WERI-Rb-1 (cell line): ENCODE data around the gene PCNT.
"Not testable (repeated sequence)": the region's sequence is repeated elsewhere in the genome, so short reads cannot be mapped to it uniquely, and the experiment has no call there.

Source experiments
- DNase-seq: peaks from one replicate; pipeline ENCODE4 v3.0.0-alpha.2; 2020
- H3K27ac ChIP-seq: fragments of 250-450 bp; sonication (Bioruptor Pico); 2 replicates; pipeline ENCODE4 v1.5.1; 2020; ENCODE audit warnings: mild to moderate bottlenecking, moderate library complexity
- H3K27me3 ChIP-seq: fragments of 250-450 bp; sonication (Bioruptor Pico); 2 replicates; pipeline ENCODE4 v1.5.1; 2021; ENCODE audit warnings: mild to moderate bottlenecking, low read depth, moderate library complexity; ENCODE audit not compliant: insufficient read depth, severe bottlenecking
- H3K36me3 ChIP-seq: fragments of 250-450 bp; sonication (Bioruptor Pico); 2 replicates; pipeline ENCODE4 v1.5.1; 2020; ENCODE audit warnings: mild to moderate bottlenecking, moderate library complexity
- H3K4me3 ChIP-seq: 2 replicates; pipeline ENCODE4 v1.5.1; 2011; ENCODE audit warnings: low read depth, mild to moderate bottlenecking, control low read depth, low read length
- H3K9me3 ChIP-seq: fragments of 250-450 bp; sonication (Bioruptor Pico); 2 replicates; pipeline ENCODE4 v1.5.1; 2021; ENCODE audit warnings: mild to moderate bottlenecking, moderate library complexity; ENCODE audit not compliant: severe bottlenecking
- CTCF ChIP-seq: IDR thresholded peaks from 2 replicates; pipeline ENCODE4 v1.5.1; 2011; ENCODE audit warnings: low read depth, mild to moderate bottlenecking, control low read depth, inconsistent platforms, low read length

Gene PCNT

GRCh38 chr21:46428286-46428685 lies 104.3 kb downstream of the PCNT start:
- H3K36me3 ChIP-seq: peaks cover 76% of the 10 kb centered on the region
- H3K27ac ChIP-seq: no peak overlapping the region
- TF ChIP-seq CTCF: no peak
- H3K9me3 ChIP-seq: no peaks in the 10 kb centered on the region
- H3K4me3 ChIP-seq: no peak overlapping the region
- DNase-seq: no peak
- H3K27me3 ChIP-seq: no peaks in the 10 kb centered on the region

GRCh38 chr21:46428987-46429710 lies 105.2 kb downstream of the PCNT start:
- Histone ChIP-seq H3K4me3 (no peak overlapping the region), H3K27me3 (no peaks in the 10 kb centered on the region), H3K27ac (no peak overlapping the region), H3K36me3 (peaks cover 82% of the 10 kb centered on the region), H3K9me3 (no peaks in the 10 kb centered on the region)
- no peak for TF ChIP-seq CTCF
- DNase-seq: no peak

- no peak overlapping the region for H3K4me3 ChIP-seq
- H3K9me3 ChIP-seq: no peaks in the 10 kb centered on the region
- no peaks in the 10 kb centered on the region for H3K27me3 ChIP-seq
- H3K27ac ChIP-seq: no peak overlapping the region
- DNase-seq: no peak
- peaks cover 91% of the 10 kb centered on the region for H3K36me3 ChIP-seq
- no peak for TF ChIP-seq CTCF
Observed at GRCh38 chr21:46429754-46430681, 106.1 kb downstream of the PCNT start.

GRCh38 chr21:46431448-46431847 lies 107.5 kb downstream of the PCNT start:
- Histone ChIP-seq H3K36me3 (peaks cover 94% of the 10 kb centered on the region), H3K27ac (no peak overlapping the region), H3K9me3 (no peaks in the 10 kb centered on the region), H3K4me3 (no peak overlapping the region), H3K27me3 (no peaks in the 10 kb centered on the region)
- DNase-seq: no peak
- no peak for TF ChIP-seq CTCF

GRCh38 chr21:46431884-46432488 lies 108.0 kb downstream of the PCNT start:
- Histone ChIP-seq H3K27me3 (no peaks in the 10 kb centered on the region), H3K36me3 (peaks cover 94% of the 10 kb centered on the region), H3K27ac (no peak overlapping the region), H3K9me3 (no peaks in the 10 kb centered on the region), H3K4me3 (no peak overlapping the region)
- TF ChIP-seq CTCF: no peak
- no peak for DNase-seq

GRCh38 chr21:46433116-46433515 lies 109.2 kb downstream of the PCNT start:
- H3K9me3 ChIP-seq, H3K4me3 ChIP-seq, H3K27me3 ChIP-seq, DNase-seq, H3K27ac ChIP-seq: not testable (repeated sequence)
- peaks cover 94% of the 10 kb centered on the region for H3K36me3 ChIP-seq
